HepG2 (cell line): Measurements from ENCODE around the gene TPX2. TPM values are rescaled to one million over a fixed set of nuclear protein-coding genes. Genes with fewer than 3 reads are reported as not detected.

Source experiments
- CBX2 ChIP-seq, 2 experiments: fragments of 200-600 bp in 1 of 2; sonication (generic); formaldehyde crosslinking in 1 of 2; IDR thresholded peaks; 2 replicates each; pipeline versions ENCODE4 v1.7.0 to v1.8.1; 2018 to 2022; ENCODE audit warnings: low read depth in 2 of 2, low read length in 1 of 2, mild to moderate bottlenecking in 1 of 2, missing genetic modification reagents in 1 of 2
- CHD4 ChIP-seq: fragments of 200-600 bp; sonication (generic); IDR thresholded peaks from 2 replicates; pipeline ENCODE4 v1.7.0; 2017; ENCODE audit warnings: mild to moderate bottlenecking, low read length, borderline replicate concordance
- HES4 ChIP-seq: sonication (generic); formaldehyde crosslinking; IDR thresholded peaks from 2 replicates; pipeline ENCODE4 v1.9.0; 2021; ENCODE audit warnings: mild to moderate bottlenecking, missing genetic modification reagents, borderline replicate concordance
- HMGXB4 ChIP-seq, 2 experiments: sonication (generic) in 1 of 2; formaldehyde crosslinking in 1 of 2; IDR thresholded peaks; 2 replicates each; pipeline versions ENCODE4 v1.4.0 to v1.6.1; 2018 to 2020; ENCODE audit warnings: missing genetic modification reagents in 2 of 2, borderline replicate concordance in 1 of 2, low read depth in 1 of 2, mild to moderate bottlenecking in 1 of 2, missing biosample characterization in 1 of 2
- PAWR ChIP-seq: sonication (generic); formaldehyde crosslinking; IDR thresholded peaks from 2 replicates; pipeline ENCODE4 v1.4.0; 2020; ENCODE audit warnings: missing genetic modification reagents, mild to moderate bottlenecking, borderline replicate concordance
- SIX1 ChIP-seq: sonication (generic); formaldehyde crosslinking; IDR thresholded peaks from 2 replicates; pipeline ENCODE4 v1.4.0; 2020; ENCODE audit warnings: missing genetic modification reagents, borderline replicate concordance
- SNAPC4 ChIP-seq: sonication (generic); formaldehyde crosslinking; IDR thresholded peaks from 2 replicates; pipeline ENCODE4 v1.4.0; 2020; ENCODE audit warnings: mild to moderate bottlenecking, missing genetic modification reagents
- TCF7 ChIP-seq: sonication (generic); IDR thresholded peaks from 2 replicates; pipeline ENCODE4 v1.6.1; 2016; ENCODE audit warnings: antibody characterized with exemption, low read depth
- THRA ChIP-seq: sonication (generic); formaldehyde crosslinking; IDR thresholded peaks from 2 replicates; pipeline ENCODE4 v1.4.0; 2020; ENCODE audit warnings: missing genetic modification reagents, borderline replicate concordance
- TP53 ChIP-seq: sonication (generic); formaldehyde crosslinking; conservative IDR thresholded peaks from 2 replicates; pipeline ENCODE4 v1.4.0; 2020; ENCODE audit warnings: missing genetic modification reagents
- ZBTB43 ChIP-seq: sonication (generic); formaldehyde crosslinking; conservative IDR thresholded peaks from 2 replicates; pipeline ENCODE4 v1.4.0; 2020; ENCODE audit warnings: missing genetic modification reagents
- ZSCAN9 ChIP-seq: IDR thresholded peaks from 2 replicates; pipeline ENCODE4 v1.6.1; 2016; ENCODE audit warnings: borderline replicate concordance
- ZXDC ChIP-seq: sonication (generic); formaldehyde crosslinking; IDR thresholded peaks from 2 replicates; pipeline ENCODE4 v1.5.0; 2020; ENCODE audit warnings: mild to moderate bottlenecking, missing genetic modification reagents
- polyA plus RNA-seq, 8 experiments: library from polyadenylated mRNA; depleted of rRNA in 3 of 8; stranded (reverse) in 7 of 8; unstranded in 1 of 8; fragments of >200 nt; fragmentation: Illumina TruSeq in 4 of 8; extraction: Trizol in 4 of 8; gene quantifications; 2 replicates each; pipeline versions ENCODE4 v1.2.1 to v1.2.3, GENCODE V29; 2011 to 2016; ENCODE audit warnings: low read depth in 4 of 8, missing spikeins in 1 of 8, mixed read lengths in 1 of 8; ENCODE audit not compliant: insufficient read depth in 1 of 8
- total RNA-seq, 5 experiments: library from RNA; depleted of rRNA; stranded (reverse); fragments of >200 nt; fragmentation: Illumina TruSeq; extraction: Trizol; gene quantifications; 2 replicates each; pipeline ENCODE4 v1.2.3, GENCODE V29; 2016; ENCODE audit warnings: low read depth in 1 of 5

The TPX2 gene
- total and polyA plus RNA-seq, 2 of the 13 experiments (the other 11 are each of a cell fraction or from before 2014, with no cell fraction given) = 34.3 to 124 TPM

- TF ChIP-seq THRA (CRISPR knock-in tag) (peak; percentile 100), PAWR (CRISPR knock-in tag) (no peak), SIX1 (peak; percentile 92), SNAPC4 (peak; percentile 39; the same call in 1 of the 2 replicates), HES4 (CRISPR knock-in tag) (0 out of 2 replicates have a peak, but pooled peaks have one; percentile 38), TCF7 (peak; percentile 98), ZBTB43 (CRISPR knock-in tag) (peak; percentile 89), HMGXB4 (CRISPR knock-in tag; IDR thresholded peaks at IDR 0.05; ENCODE audit: borderline replicate concordance in 1 of 2, low read depth in 1 of 2) (peak in 1 of 2 experiments; percentile 39; a peak in 2 of 4 replicates), CHD4 (no peak), ZXDC (no peak), CBX2 (IDR thresholded peaks at IDR 0.05; ENCODE audit: low read depth, low read length) (no peak), CBX2 (CRISPR knock-in tag; IDR thresholded peaks at IDR 0.05; ENCODE audit: low read depth) (no peak; the same call in 1 of the 2 replicates), TP53 (CRISPR knock-in tag) (peak; percentile 82; the same call in 1 of the 2 replicates), ZSCAN9 (CRISPR knock-in tag) (no peak; the same call in 1 of the 2 replicates)
Measured at GRCh38 chr20:31719644-31720485, 19.2 kb upstream of the TPX2 start (continued).
